Stomach (tissue), 9 donors: ENCODE results near the gene C22orf23. TPM values are rescaled to one million over a fixed set of nuclear protein-coding genes. Genes with fewer than 3 reads are reported as not detected.

Experiments used
- DNase-seq, 2 donors: peaks; one replicate each; pipeline versions ENCODE4 v3.0.0 to v3.0.0-alpha.2; 2013 to 2019
- H3K27ac ChIP-seq, 5 donors: fragments of 200-600 bp in 4 of 5; sonication (generic) in 4 of 5; one replicate each; pipeline ENCODE4 v1.5.1; 2013 to 2019; ENCODE audit warnings: mild to moderate bottlenecking in 1 of 5, moderate library complexity in 1 of 5
- H3K27me3 ChIP-seq, 3 donors: fragments of 200-600 bp; sonication (generic); one replicate each; pipeline ENCODE4 v1.5.1; 2017 to 2019; ENCODE audit warnings: mixed run types in 1 of 3
- H3K36me3 ChIP-seq, 4 donors: fragments of 200-600 bp; sonication (generic); 1 replicate in 3 of 4; 2 replicates in 1 of 4; pipeline ENCODE4 v1.5.1; 2016 to 2019
- H3K4me1 ChIP-seq, 4 donors: fragments of 200-600 bp; sonication (generic); one replicate each; pipeline ENCODE4 v1.5.1; 2016 to 2019
- H3K4me3 ChIP-seq, 4 donors: fragments of 200-600 bp; sonication (generic) in 3 of 4; one replicate each; pipeline ENCODE4 v1.5.1; 2016 to 2019; ENCODE audit warnings: mild to moderate bottlenecking in 1 of 4
- H3K9me3 ChIP-seq, 4 donors: fragments of 200-600 bp; sonication (generic); one replicate each; pipeline ENCODE4 v1.5.1; 2016 to 2019
- CTCF ChIP-seq, 7 experiments: fragments of 450-650 bp in 4 of 7; fragments of 200-600 bp in 3 of 7; sonication (generic) in 3 of 7; IDR thresholded peaks; one replicate each; pipeline ENCODE4 v1.5.1; 2016 to 2019; ENCODE audit warnings: antibody characterized with exemption in 7 of 7, control low read depth in 2 of 7, mild to moderate bottlenecking in 1 of 7
- EP300 ChIP-seq: sonication (generic); formaldehyde crosslinking; IDR thresholded peaks from one replicate; pipeline ENCODE4 v1.6.1; 2017; ENCODE audit warnings: antibody characterized with exemption
- POLR2A ChIP-seq, 4 donors: fragments of 450-650 bp; IDR thresholded peaks; one replicate each; pipeline ENCODE4 v1.6.1; 2016; ENCODE audit warnings: antibody characterized with exemption in 4 of 4, control low read depth in 2 of 4, mild to moderate bottlenecking in 1 of 4, moderate library complexity in 1 of 4
- POLR2AphosphoS5 ChIP-seq, 3 donors: sonication (generic); formaldehyde crosslinking; IDR thresholded peaks; one replicate each; pipeline ENCODE4 v1.6.1; 2016; ENCODE audit warnings: antibody characterized with exemption in 3 of 3
- WGBS, 5 donors: extraction: QIAGEN DNeasy Blood & Tissue Kit in 3 of 5; methylation state at CpG; one replicate each; pipeline versions ENCODE4 v1.1.5 to v1.1.7; 2013 to 2018; 5-methylcytosine and 5-hydroxymethylcytosine counted together
- intact Hi-C: fragments of 100-400 bp; cut with DNase I; formaldehyde crosslinking; loops from one replicate; pipeline ENCODE4 v1.15.1; 2023; ENCODE audit warnings: low total_unique reads
- polyA plus RNA-seq, 3 donors: library from polyadenylated mRNA; stranded (reverse); fragments of 200-250 nt; gene quantifications; one replicate each; pipeline ENCODE4 v1.2.3, GENCODE V29; 2013
- total RNA-seq, 5 donors: library from RNA; depleted of rRNA; stranded (reverse); fragments of >200 nt; gene quantifications; one replicate each; pipeline versions ENCODE4 v1.1.0 to v1.2.3, GENCODE V29; 2014 to 2016
- donor health status: healthy with polysubstance abuse.
- donor health status: Bipolar disorder and iron deficiency.
- donor health status: healthy.

The C22orf23 gene
- total and polyA plus RNA-seq, 8 donors, result 0.18 to 1.2 (median 0.31) TPM; not detected in 5

- peak overlapping the region in 4 of 5 donors; percentile 11 to 96 (median 83) for H3K27ac ChIP-seq
Measured at GRCh38 chr22:37909766-37910165, 43.6 kb downstream of the C22orf23 start.

GRCh38 chr22:37907036-37907954 lies 46.1 kb downstream of the C22orf23 start:
- H3K4me3 ChIP-seq, result peak overlapping the region; percentile 67 to 91 (median 80)
- peaks cover 28 to 73% (median 61%) of the 10 kb centered on the region in 4 donors for H3K4me1 ChIP-seq
- DNase-seq, result no peak
- peak overlapping the region; percentile 86 to 96 (median 93) for H3K27ac ChIP-seq
- H3K9me3 ChIP-seq, result no peaks in the 10 kb centered on the region
- TF ChIP-seq CTCF (IDR thresholded peaks at IDR 0.05) (no peak), POLR2A (IDR thresholded peaks at IDR 0.05) (no peak), EP300 (no peak), POLR2AphosphoS5 (IDR thresholded peaks at IDR 0.05) (no peak)
- peaks cover 3 to 5% (median 4%) of the 10 kb centered on the region in 4 donors for H3K36me3 ChIP-seq
- intact Hi-C loops, result no loop called here
- WGBS, 5 donors, result 28 to 46% (median 31%) methylated on average over 7 to 19 of the region's 19 CpGs
- no peaks in the 10 kb centered on the region for H3K27me3 ChIP-seq

More at GRCh38 chr22:37909766-37910165, 43.6 kb downstream of the C22orf23 start:
- WGBS, 5 donors, result 70 to 90% (median 80%) methylated on average over 7 of the region's 7 CpGs
- Histone ChIP-seq H3K27me3 (no peaks in the 10 kb centered on the region), H3K36me3 (peaks cover 18 to 30% (median 29%) of the 10 kb centered on the region in 4 donors), H3K4me3 (no peak overlapping the region), H3K4me1 (peaks cover 28 to 76% (median 61%) of the 10 kb centered on the region in 4 donors), H3K9me3 (no peaks in the 10 kb centered on the region)
- intact Hi-C loops, result no loop called here
- no peak for DNase-seq
- TF ChIP-seq CTCF (IDR thresholded peaks at IDR 0.05), result no peak
- TF ChIP-seq EP300, result no peak
- no peak for TF ChIP-seq POLR2A (IDR thresholded peaks at IDR 0.05)
- no peak for TF ChIP-seq POLR2AphosphoS5 (IDR thresholded peaks at IDR 0.05)

- H3K9me3 ChIP-seq, result no peaks in the 10 kb centered on the region
- intact Hi-C loops, result no loop called here
- H3K4me1 ChIP-seq, result peaks cover 28 to 73% (median 59%) of the 10 kb centered on the region in 4 donors
- no peak for TF ChIP-seq POLR2A (IDR thresholded peaks at IDR 0.05)
- TF ChIP-seq EP300, result no peak
- TF ChIP-seq CTCF (IDR thresholded peaks at IDR 0.05), result no peak
- no peak for TF ChIP-seq POLR2AphosphoS5 (IDR thresholded peaks at IDR 0.05)
- no peaks in the 10 kb centered on the region for H3K27me3 ChIP-seq
- H3K27ac ChIP-seq, result peak overlapping the region; percentile 86 to 96 (median 93)
- H3K36me3 ChIP-seq, result no peaks in the 10 kb centered on the region
- 0 to 1% (median 1%) methylated on average over 8 to 65 of the region's 75 CpGs for WGBS, 5 donors
- peak in 1 of 2 donors; percentile 58 for DNase-seq
- H3K4me3 ChIP-seq, result peak overlapping the region; percentile 67 to 91 (median 80)
Measured at GRCh38 chr22:37906364-37907008, 46.9 kb downstream of the C22orf23 start.
